ENCODE data around the gene ACOT7. TPM values are rescaled to one million over a fixed set of nuclear protein-coding genes. Genes with fewer than 3 reads are reported as not detected.
"Not testable (repeated sequence)": the region's sequence is repeated elsewhere in the genome, so short reads cannot be mapped to it uniquely, and the experiment has no call there.

Gene ACOT7, protein sequence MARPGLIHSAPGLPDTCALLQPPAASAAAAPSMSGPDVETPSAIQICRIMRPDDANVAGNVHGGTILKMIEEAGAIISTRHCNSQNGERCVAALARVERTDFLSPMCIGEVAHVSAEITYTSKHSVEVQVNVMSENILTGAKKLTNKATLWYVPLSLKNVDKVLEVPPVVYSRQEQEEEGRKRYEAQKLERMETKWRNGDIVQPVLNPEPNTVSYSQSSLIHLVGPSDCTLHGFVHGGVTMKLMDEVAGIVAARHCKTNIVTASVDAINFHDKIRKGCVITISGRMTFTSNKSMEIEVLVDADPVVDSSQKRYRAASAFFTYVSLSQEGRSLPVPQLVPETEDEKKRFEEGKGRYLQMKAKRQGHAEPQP
- 107 and 110 TPM in 2 replicates for total RNA-seq
- long read RNA-seq, transcript ACOT7-210 (9 exons, 1,403 nt) = major isoform, 56 of 65 reads
- long read RNA-seq, partial matches to known transcripts = 8 of 65 reads
- long read RNA-seq, other reads (novel, unspliced or antisense) = 1 of 65 reads

DNA sequence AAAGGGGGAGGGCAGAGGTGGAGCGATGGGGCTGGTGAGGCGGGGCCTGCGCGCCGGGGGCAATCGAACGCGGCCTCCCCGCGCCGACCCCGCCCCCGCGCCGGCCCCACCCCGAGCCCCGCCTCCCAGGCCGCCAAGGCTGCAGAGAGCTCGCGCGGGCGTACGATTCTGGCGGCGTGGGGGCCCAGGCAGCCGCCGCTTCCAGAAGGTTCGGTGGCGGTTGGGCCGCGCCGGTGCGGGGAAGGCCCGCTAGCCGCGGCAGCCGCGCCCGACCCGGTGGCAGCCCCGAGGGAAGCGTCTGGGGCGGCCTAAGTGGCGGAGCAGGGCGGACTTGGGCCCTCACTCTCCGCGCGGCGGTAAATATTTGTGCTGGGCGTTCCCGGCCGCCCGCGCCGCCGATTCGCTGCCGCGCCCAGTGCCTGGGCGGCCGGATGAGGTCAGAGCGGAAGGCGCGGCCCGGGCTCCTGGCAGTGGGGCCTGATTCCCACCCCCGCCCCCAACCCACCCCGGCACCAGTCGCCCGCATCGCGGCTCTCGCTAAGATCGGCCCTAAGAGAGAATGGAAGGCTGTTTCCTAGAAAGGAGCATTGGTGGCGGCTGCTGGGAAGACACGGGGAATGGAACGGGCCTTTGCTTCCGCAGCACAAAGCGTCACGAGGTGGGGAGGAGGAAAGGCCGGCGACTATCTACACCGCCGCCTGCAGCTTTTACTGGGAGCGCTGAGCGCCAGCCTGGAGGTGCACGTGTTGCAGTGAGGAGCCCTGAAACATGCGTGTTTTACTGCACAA is at the start of gene ACOT7:
ACOT7 (minus strand) TSS at position 368 of the 788 bp plus-strand sequence. CDS start 368 bp downstream, outside the sequence.
- Mint-ChIP-seq H3K27me3 (ENCODE audit: low read depth) (no peaks in the 10 kb centered on the region), H3K9me3 (no peaks in the 10 kb centered on the region), H3K27ac (ENCODE audit: unreplicated experiment) (peak within 1 kb of the TSS; percentile 89), H3K36me3 (ENCODE audit: low read depth) (peaks cover 4% of the 10 kb centered on the region), H3K4me1 (peaks cover 35% of the 10 kb centered on the region), H3K4me3 (peak within 1 kb of the TSS; percentile 91)
- peak; percentile 77 for DNase-seq (ENCODE audit: low read depth, low spot score)
- TF ChIP-seq, protein P1, sequence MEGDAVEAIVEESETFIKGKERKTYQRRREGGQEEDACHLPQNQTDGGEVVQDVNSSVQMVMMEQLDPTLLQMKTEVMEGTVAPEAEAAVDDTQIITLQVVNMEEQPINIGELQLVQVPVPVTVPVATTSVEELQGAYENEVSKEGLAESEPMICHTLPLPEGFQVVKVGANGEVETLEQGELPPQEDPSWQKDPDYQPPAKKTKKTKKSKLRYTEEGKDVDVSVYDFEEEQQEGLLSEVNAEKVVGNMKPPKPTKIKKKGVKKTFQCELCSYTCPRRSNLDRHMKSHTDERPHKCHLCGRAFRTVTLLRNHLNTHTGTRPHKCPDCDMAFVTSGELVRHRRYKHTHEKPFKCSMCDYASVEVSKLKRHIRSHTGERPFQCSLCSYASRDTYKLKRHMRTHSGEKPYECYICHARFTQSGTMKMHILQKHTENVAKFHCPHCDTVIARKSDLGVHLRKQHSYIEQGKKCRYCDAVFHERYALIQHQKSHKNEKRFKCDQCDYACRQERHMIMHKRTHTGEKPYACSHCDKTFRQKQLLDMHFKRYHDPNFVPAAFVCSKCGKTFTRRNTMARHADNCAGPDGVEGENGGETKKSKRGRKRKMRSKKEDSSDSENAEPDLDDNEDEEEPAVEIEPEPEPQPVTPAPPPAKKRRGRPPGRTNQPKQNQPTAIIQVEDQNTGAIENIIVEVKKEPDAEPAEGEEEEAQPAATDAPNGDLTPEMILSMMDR (conservative IDR thresholded peaks at IDR 0.05) = peak; percentile 26

DNA sequence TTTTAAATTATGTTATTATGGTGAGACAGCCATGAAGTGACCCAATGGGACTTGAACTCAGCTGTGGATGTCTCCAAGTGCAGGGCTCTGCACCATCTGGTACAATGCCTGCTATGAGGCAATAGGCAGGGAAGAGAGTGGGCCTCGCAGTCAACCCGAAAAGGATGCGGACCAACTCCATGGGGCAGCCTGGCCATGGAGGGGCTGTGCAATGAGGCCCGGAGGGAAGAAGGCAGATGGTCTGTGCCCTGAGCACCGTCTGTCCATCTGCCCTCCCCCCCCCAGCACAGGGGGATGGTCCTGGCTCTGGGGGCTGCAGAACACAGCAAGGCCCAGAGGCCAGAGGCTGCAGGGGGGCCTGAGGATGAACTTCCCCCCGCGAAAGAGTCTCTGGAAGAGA is 48.0 kb upstream of the ACOT7 start:
- Mint-ChIP-seq H3K36me3 (ENCODE audit: low read depth) (no peaks in the 10 kb centered on the region), H3K4me3 (no peak overlapping the region), H3K27ac (ENCODE audit: unreplicated experiment) (no peak overlapping the region), H3K27me3 (ENCODE audit: low read depth) (peaks cover 48% of the 10 kb centered on the region), H3K4me1 (peaks cover 18% of the 10 kb centered on the region), H3K9me3 (no peaks in the 10 kb centered on the region)
- TF ChIP-seq, protein P1 (conservative IDR thresholded peaks at IDR 0.05) = no peak
- DNase-seq (ENCODE audit: low read depth, low spot score) = no peak

DNA sequence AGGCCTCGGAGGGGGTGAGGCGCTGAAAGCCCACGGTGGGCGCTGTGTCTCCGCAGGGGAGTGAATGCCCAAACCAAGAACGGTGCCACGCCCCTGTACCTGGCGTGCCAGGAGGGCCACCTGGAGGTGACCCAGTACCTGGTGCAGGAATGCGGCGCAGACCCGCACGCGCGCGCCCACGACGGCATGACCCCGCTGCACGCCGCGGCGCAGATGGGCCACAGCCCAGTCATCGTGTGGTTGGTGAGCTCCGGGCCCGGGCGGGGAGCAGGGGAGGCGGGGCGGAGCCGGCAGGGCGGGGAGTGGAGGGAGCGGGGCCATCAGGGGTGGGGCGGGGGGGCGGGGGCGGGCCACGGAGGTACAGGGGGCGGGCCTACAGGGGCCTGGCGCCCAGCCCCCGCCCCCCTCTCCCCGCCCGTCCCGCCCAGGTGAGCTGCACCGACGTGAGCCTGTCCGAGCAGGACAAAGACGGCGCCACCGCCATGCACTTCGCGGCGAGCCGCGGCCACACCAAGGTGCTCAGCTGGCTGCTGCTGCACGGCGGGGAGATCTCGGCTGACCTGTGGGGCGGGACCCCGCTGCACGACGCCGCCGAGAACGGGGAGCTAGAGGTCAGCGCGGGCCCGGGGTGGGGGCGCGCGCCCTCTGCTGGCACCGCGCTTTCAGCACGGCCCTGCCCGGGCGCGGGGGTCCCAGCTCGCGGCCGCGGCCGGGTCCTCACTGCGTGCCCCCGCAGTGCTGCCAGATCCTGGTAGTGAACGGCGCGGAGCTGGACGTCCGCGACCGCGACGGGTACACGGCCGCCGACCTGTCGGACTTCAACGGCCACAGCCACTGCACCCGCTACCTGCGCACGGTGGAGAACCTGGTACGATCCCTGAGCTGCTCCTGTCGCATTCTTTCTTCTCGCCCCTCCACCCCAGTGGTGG is 46.9 kb upstream of the ACOT7 start:
- H3K9me3 Mint-ChIP-seq = no peaks in the 10 kb centered on the region
- no peak overlapping the region for H3K27ac Mint-ChIP-seq (ENCODE audit: unreplicated experiment)
- no peak overlapping the region for H3K4me3 Mint-ChIP-seq
- no peaks in the 10 kb centered on the region for H3K36me3 Mint-ChIP-seq (ENCODE audit: low read depth)
- no peak for DNase-seq (ENCODE audit: low read depth, low spot score)
- peaks cover 18% of the 10 kb centered on the region for H3K4me1 Mint-ChIP-seq
- TF ChIP-seq, protein P1 (conservative IDR thresholded peaks at IDR 0.05) = peak; percentile 60
- H3K27me3 Mint-ChIP-seq (ENCODE audit: low read depth) = peaks cover 41% of the 10 kb centered on the region

DNA sequence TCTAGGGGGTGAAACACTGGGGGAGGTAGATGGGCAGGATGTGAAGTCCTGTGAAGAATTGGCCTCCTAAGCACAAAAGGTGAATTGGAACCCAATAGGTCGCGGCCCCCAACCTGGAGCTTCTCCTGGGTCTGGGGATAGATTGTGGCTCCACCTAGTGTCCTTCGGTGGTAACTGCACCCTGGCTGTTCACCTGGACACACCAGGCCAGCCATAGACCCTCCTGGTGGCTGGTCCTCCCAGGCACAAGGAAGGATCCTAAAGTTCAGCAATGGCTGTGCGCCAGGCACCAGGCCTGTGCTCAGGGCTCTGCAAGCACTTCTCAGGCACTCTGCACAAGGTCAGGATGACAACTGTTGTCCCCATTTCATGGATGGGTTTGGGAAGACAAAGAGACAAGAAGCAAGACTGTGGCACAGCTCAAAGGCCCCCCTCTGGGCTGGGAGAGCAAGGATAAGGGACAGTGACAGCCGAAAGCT is 44.5 kb upstream of the ACOT7 start:
- TF ChIP-seq, protein P1 (conservative IDR thresholded peaks at IDR 0.05) = peak; percentile 92
- Mint-ChIP-seq H3K4me1 (peaks cover 17% of the 10 kb centered on the region), H3K4me3 (peak overlapping the region; percentile 69), H3K27me3 (ENCODE audit: low read depth) (peaks cover 45% of the 10 kb centered on the region), H3K9me3 (no peaks in the 10 kb centered on the region), H3K36me3 (ENCODE audit: low read depth) (no peaks in the 10 kb centered on the region), H3K27ac (ENCODE audit: unreplicated experiment) (no peak overlapping the region)
- peak; percentile 63 for DNase-seq (ENCODE audit: low read depth, low spot score)

DNA sequence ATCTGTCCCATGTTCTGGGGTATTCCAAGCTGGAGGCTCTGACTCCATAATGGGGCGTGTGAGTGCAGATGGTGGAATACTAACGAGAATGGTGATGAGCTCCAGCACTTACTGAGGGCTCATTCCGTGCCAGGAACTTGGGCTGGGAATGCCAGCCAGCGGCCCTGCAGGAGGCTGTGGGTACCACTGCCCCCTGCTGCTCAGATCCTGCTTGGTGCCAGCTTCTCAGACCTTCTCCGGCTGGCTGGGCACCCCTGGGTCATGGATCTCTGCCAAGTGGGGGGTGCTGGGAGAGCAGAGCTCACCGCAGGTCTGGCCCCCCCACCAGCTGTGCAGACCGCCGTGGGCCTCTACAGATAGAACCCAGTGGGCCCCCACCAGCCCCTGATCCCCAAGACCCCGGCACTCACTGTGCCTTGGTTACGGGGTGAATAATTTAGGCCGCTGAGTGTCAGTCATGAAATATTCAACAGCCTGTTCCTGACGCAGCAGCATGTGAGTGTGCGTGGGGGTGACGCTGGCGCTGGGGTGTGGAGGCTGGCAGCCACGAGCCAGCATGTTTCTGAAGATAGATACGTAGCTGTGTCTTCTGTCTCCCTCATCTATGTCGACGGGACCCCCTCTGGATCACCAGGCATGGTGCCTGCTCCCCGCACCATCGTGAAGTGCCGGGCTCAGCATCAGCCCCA is 43.6 kb upstream of the ACOT7 start:
- H3K4me1 Mint-ChIP-seq = peaks cover 17% of the 10 kb centered on the region
- H3K27me3 Mint-ChIP-seq (ENCODE audit: low read depth) = peaks cover 43% of the 10 kb centered on the region
- H3K27ac Mint-ChIP-seq (ENCODE audit: unreplicated experiment); DNase-seq (ENCODE audit: low read depth, low spot score); H3K36me3 Mint-ChIP-seq (ENCODE audit: low read depth); H3K9me3 Mint-ChIP-seq; H3K4me3 Mint-ChIP-seq: not testable (repeated sequence)

DNA sequence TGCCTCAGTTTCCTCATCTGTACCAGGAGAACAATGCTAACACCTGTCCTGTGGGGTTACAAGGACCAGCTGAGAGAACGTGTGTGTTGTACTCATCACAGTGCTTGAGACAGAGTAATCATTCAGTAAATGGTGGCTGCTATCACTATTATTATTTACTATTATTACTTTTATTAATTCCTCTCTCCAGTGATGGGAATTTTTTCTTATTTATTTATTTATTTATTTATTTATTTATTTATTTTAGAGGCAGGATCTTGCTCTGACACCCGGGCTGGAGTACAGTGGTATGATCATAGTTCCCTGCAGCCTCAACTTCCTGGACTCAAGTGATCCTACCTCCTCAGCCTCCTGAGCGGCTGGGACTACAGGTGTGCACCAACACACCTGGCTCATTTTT is 42.7 kb upstream of the ACOT7 start:
- Mint-ChIP-seq H3K4me1 (peaks cover 17% of the 10 kb centered on the region), H3K27me3 (ENCODE audit: low read depth) (peaks cover 34% of the 10 kb centered on the region)
- not testable (repeated sequence) for H3K4me3 Mint-ChIP-seq; H3K36me3 Mint-ChIP-seq (ENCODE audit: low read depth); DNase-seq (ENCODE audit: low read depth, low spot score); H3K9me3 Mint-ChIP-seq; H3K27ac Mint-ChIP-seq (ENCODE audit: unreplicated experiment)

Data from neural crest cell (in vitro differentiated cells).